GM21447 (cell line): ENCODE measurements around the gene TLX3.
"Not testable (repeated sequence)": the region's sequence is repeated elsewhere in the genome, so short reads cannot be mapped to it uniquely, and the experiment has no call there.

Source experiments
- ATAC-seq: cut with Tn5 transposase; IDR thresholded peaks from one replicate; pipeline ENCODE4 v1.9.1; 2021; ENCODE audit not compliant: unreplicated experiment

TLX3 gene

DNA sequence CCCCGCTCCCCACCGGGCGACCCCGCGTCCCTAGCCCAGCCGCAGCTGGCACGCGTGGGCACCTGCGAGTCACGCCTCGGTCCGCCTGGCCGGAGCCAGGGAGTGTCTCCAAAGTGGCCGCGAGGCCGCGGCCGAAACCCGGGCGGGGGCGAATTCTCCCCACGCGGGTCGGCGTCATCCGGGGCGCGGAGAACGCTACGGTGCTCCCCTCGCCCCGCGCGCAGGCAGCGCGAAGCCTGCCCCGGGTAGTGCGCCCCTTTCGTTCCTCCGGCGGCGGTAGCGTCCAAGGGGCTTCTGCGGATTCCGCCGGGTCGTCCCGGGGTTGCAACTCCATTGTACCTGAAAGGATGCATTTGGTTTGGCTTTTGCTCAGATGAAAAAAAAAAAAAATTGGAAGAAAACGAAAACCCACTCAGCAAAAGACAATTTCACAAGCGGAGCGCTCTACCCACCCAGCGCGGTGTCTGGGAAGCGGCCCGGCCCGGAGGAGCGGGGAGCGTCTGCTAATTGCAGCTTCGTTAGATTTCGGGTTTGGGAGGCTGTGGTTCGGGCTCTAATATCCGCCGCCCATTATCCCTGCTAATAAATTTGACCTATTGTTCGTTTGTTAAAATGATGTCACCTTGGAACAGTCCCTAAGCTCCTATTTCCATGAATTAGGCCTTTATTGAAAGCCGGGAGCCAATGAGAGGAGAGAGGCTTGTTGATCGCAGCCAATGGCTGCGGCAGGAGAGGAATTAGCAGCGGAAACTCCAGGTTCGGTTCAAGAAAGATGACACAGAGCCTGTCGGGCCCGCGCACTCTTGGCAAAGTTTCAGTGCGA is at the start of gene TLX3:
TSS of gene TLX3 (plus strand) at position 796 of the 823 bp plus-strand sequence. CDS start 118 bp downstream, outside the sequence.
- ATAC-seq, result no peak

DNA sequence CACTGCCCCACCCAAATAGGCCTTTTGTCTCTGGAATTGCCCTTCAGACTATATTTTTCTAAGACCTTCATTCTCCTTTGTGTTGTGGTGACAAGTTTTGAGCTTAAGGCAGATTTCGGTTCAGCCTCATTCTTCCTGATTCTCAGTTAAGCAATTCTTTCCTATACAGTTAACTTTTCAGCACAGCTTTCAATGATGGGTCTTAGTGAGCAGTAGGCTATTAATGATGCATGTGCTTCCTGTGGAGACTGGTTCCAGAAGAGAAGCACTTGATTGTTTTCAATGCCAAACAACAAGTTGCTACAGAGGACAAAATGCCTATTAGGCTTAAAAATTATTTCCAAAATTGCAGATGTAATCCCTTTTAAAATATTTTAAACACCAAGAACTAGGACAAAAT is 47.7 kb upstream of the TLX3 start:
- ATAC-seq, result no peak

DNA sequence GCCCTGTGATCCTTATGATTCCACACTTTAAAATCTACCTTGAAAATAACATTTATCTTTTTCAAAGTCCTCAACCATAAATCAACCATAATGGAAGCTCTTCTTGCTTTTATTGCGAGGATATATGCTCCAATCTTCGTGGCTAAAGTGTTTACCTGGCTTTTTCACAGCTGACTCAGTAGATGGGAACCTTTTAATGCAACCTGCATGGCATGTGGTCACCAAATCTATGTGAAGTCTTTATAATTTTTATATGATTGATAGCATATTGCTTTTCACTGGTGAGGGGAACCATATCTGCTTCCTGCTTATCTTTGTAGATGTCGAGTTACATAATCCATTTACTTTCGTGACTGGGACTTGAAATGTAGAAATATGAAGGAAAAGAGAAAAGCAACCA is 47.1 kb upstream of the TLX3 start:
- no peak for ATAC-seq

DNA sequence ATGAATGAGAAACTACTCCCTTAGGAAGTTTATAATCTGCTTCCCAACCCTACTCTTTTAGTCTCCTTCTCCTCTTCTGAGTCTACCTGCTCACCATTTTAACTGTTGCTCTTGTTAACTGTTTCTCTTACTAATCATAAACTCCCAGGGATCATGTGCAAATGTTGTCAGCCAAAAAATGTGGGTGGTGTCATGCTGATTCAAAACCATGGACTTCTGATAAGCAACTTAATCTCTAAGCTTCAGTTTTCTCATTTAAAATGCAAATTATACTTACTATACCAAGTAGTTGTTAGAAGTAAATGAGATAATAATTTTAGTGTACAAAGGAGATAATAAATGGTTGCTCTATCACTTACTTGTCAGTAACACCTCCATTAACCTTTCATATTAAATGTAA is 45.9 kb upstream of the TLX3 start:
- no peak for ATAC-seq

DNA sequence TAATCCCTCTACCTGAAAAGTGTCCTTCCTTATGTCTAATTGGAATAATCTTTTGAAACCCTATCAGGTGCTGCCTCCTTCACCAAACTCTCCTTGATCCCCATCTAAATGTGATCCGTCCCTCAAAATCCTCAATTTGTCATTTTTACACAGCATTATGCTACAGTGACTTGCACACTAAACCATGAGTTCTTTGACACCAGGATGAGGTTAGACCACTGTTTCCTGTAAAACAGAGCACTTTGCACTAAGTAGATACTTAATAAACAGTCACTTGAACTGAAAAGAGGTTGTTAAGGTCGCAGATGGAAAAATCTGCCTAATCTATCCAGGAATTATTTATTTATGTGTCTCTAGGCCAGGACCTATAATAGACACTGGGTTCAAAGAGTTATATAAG is 44.2 kb upstream of the TLX3 start:
- ATAC-seq, result no peak

DNA sequence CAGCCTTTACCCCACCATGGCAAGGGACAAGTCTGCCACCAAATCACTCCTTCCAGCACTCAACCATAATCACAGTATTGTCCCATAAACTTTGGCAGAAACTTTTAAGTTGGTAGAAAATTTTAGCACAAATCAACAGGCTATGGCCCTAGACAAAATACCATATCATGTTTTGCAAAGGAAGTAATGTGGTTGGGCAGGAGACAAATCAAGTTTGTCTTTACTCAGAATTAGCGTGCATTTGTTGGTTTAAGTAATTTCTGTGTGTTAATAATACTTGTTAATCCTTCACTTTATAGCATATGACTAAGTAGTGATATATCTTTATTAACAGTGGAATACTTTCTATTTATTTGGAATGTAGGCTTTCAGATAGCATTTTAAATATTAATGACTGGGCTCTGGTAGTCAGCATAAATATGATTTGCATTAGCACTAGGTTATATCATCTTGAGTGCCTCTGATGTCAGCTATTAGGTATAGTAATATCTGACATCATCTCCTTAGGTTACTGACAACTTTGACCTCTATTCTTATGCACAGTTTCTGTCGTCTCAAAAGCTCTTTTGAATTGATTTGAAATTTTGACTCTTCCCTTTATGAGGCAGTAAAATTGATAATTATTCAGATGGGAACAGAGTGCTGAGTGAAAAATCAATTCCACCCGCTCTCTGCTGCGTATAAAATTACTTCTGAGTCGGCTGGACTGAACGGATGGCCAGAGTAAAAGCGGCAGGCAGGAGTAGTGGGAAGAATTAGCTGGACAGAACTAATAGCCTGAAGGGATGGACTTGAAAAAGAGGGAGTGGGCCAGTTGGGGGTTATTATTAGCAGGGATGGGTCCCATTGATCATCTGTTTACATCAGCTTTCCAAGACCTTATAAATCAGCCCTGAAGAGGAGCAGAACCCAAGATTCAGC is 40.1 kb upstream of the TLX3 start:
- no peak for ATAC-seq

DNA sequence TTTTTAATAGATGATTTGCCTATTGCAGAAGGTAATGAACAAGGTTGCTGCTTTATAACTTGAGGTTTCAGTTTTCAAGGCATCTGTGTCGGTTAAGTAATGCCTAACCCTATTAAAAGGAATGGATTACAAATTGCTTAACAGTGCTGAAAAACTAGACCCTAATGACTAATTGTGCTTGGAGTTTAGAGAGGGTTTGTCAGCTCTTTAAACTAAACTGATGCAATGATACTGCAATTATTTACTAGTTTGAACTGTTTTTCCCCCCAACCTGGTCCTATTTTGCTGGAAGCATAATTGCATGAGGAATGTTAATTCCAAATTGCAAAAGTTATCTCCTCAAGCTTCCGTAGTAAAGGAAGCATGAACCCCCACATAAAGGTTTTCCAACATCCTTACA is 39.3 kb upstream of the TLX3 start:
- no peak for ATAC-seq

DNA sequence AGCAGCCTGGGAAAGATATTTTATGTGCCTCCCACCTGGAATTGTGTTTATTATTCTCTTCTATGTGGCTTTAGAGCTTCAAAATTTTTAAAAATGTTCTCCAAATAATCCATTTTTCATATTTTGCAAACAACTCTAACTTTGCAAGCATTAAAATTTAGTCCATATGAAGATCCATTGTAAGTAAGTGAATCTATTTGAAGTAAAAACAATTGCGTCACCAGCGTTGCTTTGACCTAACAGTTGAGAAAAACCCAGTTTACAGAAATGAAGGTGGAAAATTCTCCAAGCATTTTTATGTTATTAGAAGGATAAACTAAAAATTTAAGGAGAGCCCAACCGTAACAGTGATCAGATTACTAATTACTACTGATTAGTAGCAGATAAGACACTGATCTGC is 38.9 kb upstream of the TLX3 start:
- no peak for ATAC-seq

DNA sequence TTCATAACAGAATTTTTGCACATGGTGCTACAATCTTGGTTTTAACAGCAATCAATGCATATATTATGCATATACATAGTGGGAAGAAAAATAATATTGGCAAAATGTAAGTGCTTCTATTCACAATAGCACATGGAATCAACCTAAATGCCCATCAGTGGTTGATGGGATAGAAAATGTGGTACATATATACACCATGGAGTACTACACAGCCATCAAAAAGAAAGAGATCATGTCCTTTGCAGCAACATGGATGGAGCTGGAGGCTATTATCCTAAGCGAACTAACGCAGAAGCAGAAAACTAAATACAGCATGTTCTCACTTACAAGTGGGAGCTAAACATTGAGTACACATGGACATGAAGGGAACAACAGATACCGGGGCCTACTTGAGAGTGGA is 37.2 kb upstream of the TLX3 start:
- no peak for ATAC-seq

DNA sequence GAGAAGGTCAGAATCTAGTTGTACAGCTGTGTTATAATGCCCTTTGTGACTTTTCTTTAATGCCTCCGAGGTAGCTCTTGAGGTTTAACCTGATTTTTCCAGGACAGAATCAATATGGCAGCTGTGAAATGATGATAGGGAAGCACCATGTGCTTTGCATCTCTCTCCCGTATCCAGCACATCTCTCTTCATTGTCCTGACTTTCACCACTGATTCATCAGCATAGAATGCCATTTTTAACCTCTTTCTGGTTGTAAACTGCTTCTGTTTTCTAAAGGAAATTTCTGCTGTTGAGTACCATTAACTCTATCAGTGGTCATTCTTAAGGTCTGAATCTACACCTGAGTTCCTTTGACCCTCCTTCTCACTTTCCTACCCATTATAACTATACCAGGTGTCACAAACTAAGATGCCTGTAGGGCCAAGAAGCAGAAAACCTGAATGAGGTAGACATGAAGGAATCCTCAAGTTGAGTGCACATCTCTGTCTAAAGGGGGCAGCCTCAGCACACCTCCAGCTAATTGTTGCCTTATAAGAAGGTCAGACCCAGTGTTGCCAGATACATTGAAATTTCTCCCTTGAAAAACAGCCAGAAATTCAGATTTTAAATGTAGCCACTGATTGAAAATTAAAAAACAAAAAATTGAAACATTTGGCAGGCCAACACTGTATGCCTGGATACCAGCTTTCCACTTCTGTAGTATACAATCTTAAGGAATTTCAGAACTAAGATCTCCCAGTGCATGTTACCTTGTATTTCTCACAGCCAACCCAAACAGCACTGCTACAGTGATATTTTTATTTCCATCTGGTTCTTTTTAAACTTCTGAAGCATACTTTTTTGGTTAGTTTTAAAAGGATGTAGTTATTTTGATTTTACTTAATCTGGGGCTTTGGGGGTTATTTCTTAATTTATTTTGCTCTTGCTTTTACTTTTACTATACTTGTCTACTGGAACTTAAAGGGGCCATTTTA is 35.8 kb upstream of the TLX3 start:
- ATAC-seq, result no peak

DNA sequence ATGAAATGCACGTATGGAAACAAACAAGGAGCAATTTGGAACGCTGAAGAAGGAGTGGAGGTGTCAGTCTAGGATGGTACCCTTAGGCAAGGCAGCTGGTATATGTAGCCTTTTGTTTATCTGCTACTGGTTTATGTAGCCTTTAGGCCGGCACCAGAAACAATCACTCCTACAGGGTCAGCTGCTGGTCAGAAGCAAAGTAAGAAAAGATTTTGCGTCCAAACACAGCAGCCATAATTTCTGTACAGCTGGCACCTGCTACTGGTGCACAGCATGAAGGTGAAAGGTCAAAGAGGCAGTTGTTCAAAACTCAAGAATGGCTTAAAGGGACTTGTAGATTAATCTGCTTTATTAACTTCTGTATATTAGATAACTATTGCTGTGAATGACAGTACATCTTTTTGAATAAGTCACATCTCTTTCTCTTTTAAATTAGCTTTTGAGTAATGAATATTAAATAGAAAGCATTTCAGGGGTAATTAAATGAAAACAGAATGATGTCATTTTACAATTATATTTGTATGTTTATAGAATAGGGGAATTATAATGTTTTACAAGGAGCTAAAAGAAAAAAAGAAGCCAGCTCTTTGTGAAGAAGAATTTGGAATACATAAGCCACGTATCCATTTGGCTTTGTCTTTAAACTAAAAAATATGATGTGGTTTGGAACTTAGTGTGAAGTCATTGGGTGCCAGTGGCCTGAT is 33.1 kb upstream of the TLX3 start:
- ATAC-seq, result no peak

DNA sequence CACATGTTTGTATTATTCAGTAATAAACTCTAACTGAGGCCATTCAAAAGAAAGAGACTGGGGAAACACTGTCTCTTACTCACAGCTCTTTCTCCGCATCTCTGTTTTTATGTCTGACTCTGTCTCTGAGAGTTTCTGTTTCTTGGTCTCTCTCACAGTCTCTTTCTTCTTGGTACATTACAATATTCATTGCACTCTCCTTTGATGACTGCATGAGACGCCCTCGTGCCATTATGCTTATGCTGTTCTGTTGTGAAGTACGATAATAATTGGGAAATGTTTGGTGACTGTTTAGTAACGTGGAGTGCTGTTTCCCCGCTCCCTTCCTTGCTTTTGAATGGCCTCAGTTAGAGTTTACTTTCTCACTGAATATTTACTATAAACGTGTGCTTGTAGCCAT is 25.3 kb upstream of the TLX3 start:
- ATAC-seq, result no peak

DNA sequence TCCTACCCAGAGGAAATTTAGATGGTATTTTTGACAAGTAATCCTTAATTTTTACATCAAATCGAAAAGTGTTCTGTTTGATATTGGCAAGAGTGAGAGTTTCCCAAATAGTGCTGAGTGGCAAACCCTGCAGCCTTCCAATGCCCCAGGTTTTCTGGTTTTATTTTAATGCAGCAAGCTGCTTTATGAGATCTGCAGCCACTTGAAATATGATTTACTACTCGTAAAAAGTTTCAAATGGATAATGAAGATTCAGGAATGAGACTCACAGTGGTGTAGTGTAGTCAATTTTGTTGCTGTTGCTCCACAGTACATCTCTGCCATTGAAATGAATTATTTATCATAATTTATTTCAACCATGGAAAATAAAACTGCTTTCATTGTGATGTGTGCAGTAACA is 23.6 kb upstream of the TLX3 start:
- no peak for ATAC-seq

DNA sequence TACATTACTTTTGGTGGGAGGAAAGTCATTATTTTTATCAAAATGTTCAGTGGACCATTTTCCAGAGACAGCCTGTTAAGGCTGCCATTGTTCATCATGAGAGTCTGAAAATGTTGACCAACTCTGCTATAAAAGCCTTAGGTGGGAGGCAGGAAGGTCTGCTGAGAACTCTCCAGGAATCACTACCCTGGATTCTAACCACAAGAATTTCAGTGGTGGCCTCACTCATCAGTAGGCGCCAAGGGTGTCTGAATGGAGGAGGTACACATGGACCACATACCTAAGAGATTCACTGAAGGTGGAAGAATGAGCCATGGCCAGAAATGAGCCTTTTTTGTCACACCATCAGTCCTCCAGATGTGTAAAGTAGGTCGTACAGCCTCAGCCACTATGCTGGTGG is 21.0 kb upstream of the TLX3 start:
- no peak for ATAC-seq

DNA sequence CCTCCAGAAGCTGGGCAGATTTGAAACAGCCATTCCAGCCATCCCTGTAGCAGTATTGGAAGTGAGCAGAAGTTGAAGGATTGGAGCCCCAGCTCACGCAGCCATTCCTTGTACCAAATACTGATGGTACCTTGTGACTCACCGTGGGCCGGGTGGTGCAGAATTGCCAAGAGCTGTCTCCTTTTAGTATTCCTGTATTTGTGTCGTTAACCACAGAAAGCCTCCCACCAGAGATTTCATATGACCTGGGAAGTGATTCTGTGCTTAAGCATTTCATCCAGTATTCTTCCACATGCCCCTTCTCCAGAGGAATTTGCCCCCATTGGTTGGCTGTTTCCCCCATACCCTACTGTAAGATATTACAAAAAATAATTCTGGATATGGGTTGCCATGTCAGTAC is 17.7 kb upstream of the TLX3 start:
- ATAC-seq, result no peak

DNA sequence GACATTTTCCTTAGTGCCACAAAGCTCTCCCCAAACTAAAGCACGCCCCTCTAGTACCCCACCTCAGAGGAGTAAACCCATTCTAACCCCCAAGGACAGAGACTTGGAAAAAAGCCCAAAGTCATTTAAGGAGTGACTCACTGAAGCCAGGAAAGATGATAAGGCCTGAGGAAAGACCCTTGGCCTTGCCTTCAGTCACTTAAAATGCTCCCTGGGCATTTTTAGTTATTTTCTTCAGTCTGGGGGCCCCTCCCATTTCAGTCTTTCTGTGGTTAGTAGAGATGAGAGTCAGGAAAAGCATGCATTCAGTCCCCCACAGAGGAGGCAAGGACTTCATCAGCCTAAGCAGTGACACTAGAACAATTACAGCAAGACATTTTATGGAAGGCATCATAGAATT is 13.7 kb upstream of the TLX3 start:
- no peak for ATAC-seq

DNA sequence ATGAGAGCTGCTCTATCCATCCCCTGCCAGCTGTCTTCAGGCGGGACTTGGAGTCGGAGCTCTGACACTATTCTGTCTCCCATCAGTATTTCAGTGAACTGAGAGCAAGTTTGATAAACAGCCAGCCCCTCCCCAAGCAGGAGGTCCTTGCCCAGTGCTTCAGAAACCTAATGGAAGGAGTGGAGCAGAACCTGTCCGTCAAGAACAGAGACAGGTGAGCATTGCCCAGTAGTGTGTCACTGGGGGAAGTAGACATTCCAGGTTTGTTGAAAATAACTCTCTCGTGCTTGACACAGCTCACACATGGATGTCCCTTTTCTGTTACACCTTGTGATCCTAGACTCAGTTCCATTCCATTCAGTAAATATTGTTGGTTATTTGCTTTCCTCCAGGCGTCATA is 13.2 kb upstream of the TLX3 start:
- no peak for ATAC-seq

DNA sequence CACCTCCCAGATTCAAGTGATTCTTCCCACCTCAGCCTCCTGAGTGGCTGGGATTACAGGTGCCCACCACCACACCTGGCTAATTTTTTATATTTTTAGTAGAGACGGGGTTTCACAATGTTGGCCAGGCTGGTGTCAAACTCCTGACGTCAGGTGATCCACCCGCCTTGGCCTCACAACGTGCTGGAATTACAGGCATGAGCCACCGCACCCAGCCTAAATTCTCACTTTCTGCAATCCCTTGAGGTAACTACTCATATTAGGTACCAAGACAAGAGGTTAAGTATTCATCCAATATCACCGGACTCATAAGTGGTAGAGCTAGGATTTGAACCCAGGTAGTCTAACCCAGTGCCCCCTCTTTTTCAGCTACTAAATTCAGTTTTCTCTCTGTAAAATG is 11.1 kb upstream of the TLX3 start:
- not testable (repeated sequence) for ATAC-seq

DNA sequence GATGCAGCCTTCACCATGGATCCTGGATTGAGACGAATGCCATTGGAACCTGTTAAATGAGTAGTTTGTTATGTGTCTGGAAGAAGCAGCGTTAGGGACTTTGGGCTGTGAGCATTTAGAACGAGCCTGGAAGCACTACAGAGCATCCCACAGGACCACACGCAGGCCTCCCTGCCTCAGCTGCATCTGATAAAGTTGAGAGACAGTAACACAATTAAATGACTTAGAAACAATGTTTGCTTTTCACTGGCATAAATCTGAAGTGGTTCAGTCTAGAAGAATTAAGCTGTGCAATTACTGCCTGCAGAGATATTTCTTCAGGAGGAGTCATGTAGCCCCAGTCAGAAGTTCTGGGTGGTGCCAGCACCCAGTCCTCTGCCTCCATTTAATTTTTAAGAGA is 9.8 kb upstream of the TLX3 start:
- no peak for ATAC-seq

DNA sequence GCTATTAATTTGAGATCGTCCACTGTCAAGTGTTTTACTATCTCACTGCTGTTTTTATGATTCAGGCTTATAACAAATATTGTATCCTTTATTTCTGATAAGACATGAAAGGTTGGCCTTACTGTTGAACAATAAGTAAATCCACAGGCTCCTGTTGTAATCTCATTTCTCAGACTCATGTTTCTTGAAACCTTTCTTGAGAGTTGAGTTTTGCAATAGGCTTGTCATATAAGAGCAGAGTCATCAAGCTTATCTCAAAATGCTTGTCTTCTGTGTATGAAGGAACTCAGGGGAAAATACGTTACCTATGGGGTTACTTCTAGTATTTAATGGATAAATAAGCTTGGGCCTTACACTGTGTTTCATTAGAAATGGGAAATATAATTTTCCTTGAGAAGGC is 9.2 kb upstream of the TLX3 start:
- no peak for ATAC-seq
